Fibroblast of lung (primary cell): ENCODE measurements around the gene PANK4. TPM values are rescaled to one million over a fixed set of nuclear protein-coding genes. Genes with fewer than 3 reads are reported as not detected.
A peak's percentile ranks its signal among the peaks of the same experiment; 100 is the strongest.

Experiments
- DNase-seq, 2 donors: peaks; one replicate each; pipeline versions ENCODE4 v3.0.0 to v3.0.0-alpha.2; 2010; ENCODE audit warnings: low read depth in 2 of 2
- H2AFZ ChIP-seq: 2 replicates; pipeline ENCODE4 v1.5.1; 2012; ENCODE audit warnings: low read length, control low read depth, inconsistent platforms
- H3K27ac ChIP-seq: 2 replicates; pipeline ENCODE4 v1.5.1; 2011; ENCODE audit warnings: low read length, control low read depth; ENCODE audit not compliant: insufficient read depth
- H3K27me3 ChIP-seq: 2 replicates; pipeline ENCODE4 v1.5.1; 2011; ENCODE audit warnings: mild to moderate bottlenecking, low read length; ENCODE audit not compliant: control insufficient read depth, insufficient read depth
- H3K36me3 ChIP-seq: 2 replicates; pipeline ENCODE4 v1.5.1; 2011; ENCODE audit warnings: low read length; ENCODE audit not compliant: control insufficient read depth, insufficient read depth
- H3K4me1 ChIP-seq: 2 replicates; pipeline ENCODE4 v1.5.1; 2011; ENCODE audit warnings: low read length; ENCODE audit not compliant: control insufficient read depth, insufficient read depth; ENCODE audit errors: extremely low read depth
- H3K4me2 ChIP-seq: 2 replicates; pipeline ENCODE4 v1.5.1; 2011; ENCODE audit warnings: low read length, control low read depth; ENCODE audit not compliant: insufficient read depth; ENCODE audit errors: extremely low read depth
- H3K4me3 ChIP-seq, 4 experiments: fragments of 200-600 bp in 1 of 4; sonication (generic) in 1 of 4; replicated peaks in 1 of 4; 2 replicates each; pipeline ENCODE4 v1.5.1; 2011 to 2016; ENCODE audit warnings: low read length in 4 of 4, low read depth in 3 of 4, mild to moderate bottlenecking in 3 of 4, control low read depth in 2 of 4, inconsistent platforms in 1 of 4, mixed read lengths in 1 of 4; ENCODE audit not compliant: insufficient read depth in 1 of 4; ENCODE audit errors: control extremely low read depth in 1 of 4
- H3K79me2 ChIP-seq: 2 replicates; pipeline ENCODE4 v1.5.1; 2012; ENCODE audit warnings: mild to moderate bottlenecking, low read length, inconsistent platforms; ENCODE audit not compliant: control insufficient read depth, insufficient read depth
- H3K9ac ChIP-seq: 2 replicates; pipeline ENCODE4 v1.5.1; 2011; ENCODE audit warnings: mild to moderate bottlenecking, low read length, control low read depth; ENCODE audit not compliant: insufficient read depth
- H3K9me3 ChIP-seq: 2 replicates; pipeline ENCODE4 v1.5.1; 2012; ENCODE audit warnings: low read depth, low read length; ENCODE audit not compliant: control insufficient read depth, insufficient read depth
- H4K20me1 ChIP-seq: 2 replicates; pipeline ENCODE4 v1.5.1; 2011; ENCODE audit warnings: low read length; ENCODE audit not compliant: control insufficient read depth, insufficient read depth; ENCODE audit errors: extremely low read depth
- CTCF ChIP-seq, 2 donors: IDR thresholded peaks in 1 of 2; conservative IDR thresholded peaks in 1 of 2; 1 replicate in 1 of 2; 2 replicates in 1 of 2; pipeline ENCODE4 v1.5.1; 2011 to 2012; ENCODE audit warnings: low read length in 2 of 2, control low read depth in 1 of 2, inconsistent platforms in 1 of 2, low read depth in 1 of 2, mild to moderate bottlenecking in 1 of 2
- EZH2 ChIP-seq: IDR thresholded peaks from 2 replicates; pipeline ENCODE4 v1.5.1; 2012; ENCODE audit warnings: low read length, control low read depth, mild to moderate bottlenecking; ENCODE audit errors: missing control alignments
- polyA plus RNA-seq, 2 donors: library from polyadenylated mRNA; depleted of rRNA in 1 of 2; stranded (reverse) in 1 of 2; unstranded in 1 of 2; fragments of >200 nt; gene quantifications; 2 replicates each; pipeline ENCODE4 v1.2.1, GENCODE V29; 2011 to 2012; ENCODE audit warnings: missing spikeins in 1 of 2
- total RNA-seq: library from RNA; depleted of rRNA; stranded (reverse); fragments of >200 nt; gene quantifications from 2 replicates; pipeline ENCODE4 v1.2.1, GENCODE V29; 2014

PANK4 gene
- total and polyA plus RNA-seq, 2 donors (not counting 1 experiment from before 2014, with no cell fraction given), result 8.5 to 17.0 TPM

- H3K79me2 ChIP-seq, result no peaks in the 10 kb centered on the region
- DNase-seq, result peak in 1 of 2 donors; percentile 34
- peaks cover 16% of the 10 kb centered on the region for H3K27me3 ChIP-seq
- no peak overlapping the region for H3K4me3 ChIP-seq
- H3K27ac ChIP-seq, result no peak overlapping the region
- TF ChIP-seq CTCF (conservative IDR thresholded peaks at IDR 0.05 in 1 of 2, IDR thresholded peaks at IDR 0.05 in 1 of 2; ENCODE audit: low read depth in 1 of 2, low read length in 2 of 2) (no peak), EZH2 (no peak)
- no peak overlapping the region for H3K9ac ChIP-seq
- no peak overlapping the region for H3K4me2 ChIP-seq
- H4K20me1 ChIP-seq, result no peaks in the 10 kb centered on the region
- H3K36me3 ChIP-seq, result no peaks in the 10 kb centered on the region
- H3K9me3 ChIP-seq, result no peaks in the 10 kb centered on the region
- no peak overlapping the region for H2AFZ ChIP-seq
- no peaks in the 10 kb centered on the region for H3K4me1 ChIP-seq
Observed at GRCh38 chr1:2463396-2463795, 63.0 kb downstream of the PANK4 start.

GRCh38 chr1:2462819-2463218 is 63.6 kb downstream of the PANK4 start:
- H2AFZ ChIP-seq, result no peak overlapping the region
- TF ChIP-seq EZH2 (no peak), CTCF (conservative IDR thresholded peaks at IDR 0.05 in 1 of 2, IDR thresholded peaks at IDR 0.05 in 1 of 2; ENCODE audit: low read depth in 1 of 2, low read length in 2 of 2) (no peak)
- no peak for DNase-seq
- H3K36me3 ChIP-seq, result no peaks in the 10 kb centered on the region
- H3K4me3 ChIP-seq, result no peak overlapping the region
- H3K4me2 ChIP-seq, result no peak overlapping the region
- peaks cover 16% of the 10 kb centered on the region for H3K27me3 ChIP-seq
- no peaks in the 10 kb centered on the region for H3K9me3 ChIP-seq
- H3K9ac ChIP-seq, result no peak overlapping the region
- no peak overlapping the region for H3K27ac ChIP-seq
- H3K79me2 ChIP-seq, result no peaks in the 10 kb centered on the region
- H3K4me1 ChIP-seq, result no peaks in the 10 kb centered on the region
- no peaks in the 10 kb centered on the region for H4K20me1 ChIP-seq

GRCh38 chr1:2460996-2461751 is 65.2 kb downstream of the PANK4 start:
- no peak overlapping the region for H3K4me3 ChIP-seq
- H4K20me1 ChIP-seq, result no peaks in the 10 kb centered on the region
- H3K79me2 ChIP-seq, result no peaks in the 10 kb centered on the region
- H3K4me1 ChIP-seq, result no peaks in the 10 kb centered on the region
- H3K27me3 ChIP-seq, result peaks cover 16% of the 10 kb centered on the region
- no peak overlapping the region for H3K9ac ChIP-seq
- no peak for DNase-seq
- no peak overlapping the region for H3K4me2 ChIP-seq
- H2AFZ ChIP-seq, result no peak overlapping the region
- no peak overlapping the region for H3K27ac ChIP-seq
- no peaks in the 10 kb centered on the region for H3K36me3 ChIP-seq
- no peaks in the 10 kb centered on the region for H3K9me3 ChIP-seq
- TF ChIP-seq CTCF (conservative IDR thresholded peaks at IDR 0.05 in 1 of 2, IDR thresholded peaks at IDR 0.05 in 1 of 2; ENCODE audit: low read depth in 1 of 2, low read length in 2 of 2), result no peak
- no peak for TF ChIP-seq EZH2
